Mesodermal cell (in vitro differentiated cells): ENCODE measurements around the gene SYNE1.

Experiments
- H3K27ac ChIP-seq: 2 replicates; pipeline ENCODE4 v1.7.0; 2013; ENCODE audit warnings: mild to moderate bottlenecking, low read depth, low read length, moderate library complexity; ENCODE audit not compliant: severe bottlenecking
- H3K36me3 ChIP-seq: 2 replicates; pipeline ENCODE4 v1.7.1; 2013; ENCODE audit warnings: mild to moderate bottlenecking, low read length, moderate library complexity; ENCODE audit not compliant: control insufficient read depth, insufficient read depth
- H3K4me1 ChIP-seq: one replicate; pipeline ENCODE4 v1.7.1; 2013; ENCODE audit warnings: mild to moderate bottlenecking, low read length; ENCODE audit not compliant: insufficient read depth, control insufficient read depth, poor library complexity, severe bottlenecking
- H3K4me3 ChIP-seq: 2 replicates; pipeline ENCODE4 v1.7.0; 2013; ENCODE audit warnings: low read length, control low read depth, mild to moderate bottlenecking; ENCODE audit not compliant: insufficient read depth, poor library complexity, severe bottlenecking; ENCODE audit errors: extremely low read depth
- H3K9me3 ChIP-seq: 2 replicates; pipeline ENCODE4 v1.7.1; 2013; ENCODE audit warnings: mild to moderate bottlenecking, low read length, moderate library complexity; ENCODE audit not compliant: control insufficient read depth
- WGBS, 2 experiments: methylation state at CpG; one replicate each; pipeline ENCODE4 v1.1.5; 2013; ENCODE audit warnings: missing lambda C conversion rate in 2 of 2; ENCODE audit not compliant: insufficient coverage in 2 of 2; 5-methylcytosine and 5-hydroxymethylcytosine counted together

The SYNE1 gene

DNA sequence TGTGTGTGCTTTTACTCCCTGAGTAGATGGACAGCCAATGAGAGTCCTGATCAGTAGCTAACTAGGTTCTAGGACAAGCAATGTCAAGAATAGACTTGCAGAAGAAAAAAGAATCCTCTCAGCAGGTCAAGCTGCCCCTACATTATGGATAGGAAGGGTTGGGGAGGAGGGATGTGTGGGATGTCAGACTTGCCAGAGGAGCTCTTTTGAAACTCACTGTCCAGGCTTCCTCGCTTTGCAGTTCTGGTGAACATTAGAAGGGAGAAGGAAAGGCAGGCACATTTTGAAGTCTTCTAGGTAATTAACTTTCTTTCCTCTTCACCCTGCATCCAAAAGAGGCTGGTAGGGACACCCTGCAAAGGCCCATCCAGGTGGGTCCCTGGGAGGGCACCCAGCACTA is 48.7 kb downstream of the SYNE1 start:
- WGBS, 2 experiments = no CpG with 5 or more reads among the region's 1 CpG
- Histone ChIP-seq H3K4me1 (no peaks in the 10 kb centered on the region), H3K4me3 (no peak overlapping the region), H3K27ac (no peak overlapping the region), H3K36me3 (no peaks in the 10 kb centered on the region), H3K9me3 (no peaks in the 10 kb centered on the region)

GRCh38 chr6:152587473-152587872 is 49.7 kb downstream of the SYNE1 start:
- H3K36me3 ChIP-seq = no peaks in the 10 kb centered on the region
- H3K4me1 ChIP-seq = no peaks in the 10 kb centered on the region
- peak overlapping the region; percentile 59 for H3K27ac ChIP-seq
- no peak overlapping the region for H3K4me3 ChIP-seq
- WGBS, 2 experiments = no CpG with 5 or more reads among the region's 1 CpG
- H3K9me3 ChIP-seq = no peaks in the 10 kb centered on the region

DNA sequence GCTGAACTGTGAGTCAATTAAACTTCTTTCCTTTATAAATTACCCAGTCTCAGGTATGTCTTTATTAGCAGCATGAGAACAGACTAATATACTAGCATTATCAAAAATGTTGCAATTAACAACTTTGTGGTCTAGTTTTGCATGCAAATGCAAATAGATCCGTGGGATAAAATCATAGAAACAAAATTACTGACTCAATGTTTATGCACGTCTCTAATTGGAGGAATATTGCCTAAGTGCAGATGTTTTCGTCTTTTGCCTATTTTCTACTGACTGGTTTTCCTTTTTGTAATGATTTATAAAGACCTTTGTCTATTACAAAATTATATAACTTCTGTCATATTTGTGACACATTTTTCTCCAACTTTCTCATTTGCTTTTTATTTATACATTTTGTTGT is 51.9 kb downstream of the SYNE1 start:
- H3K36me3 ChIP-seq = no peaks in the 10 kb centered on the region
- no peaks in the 10 kb centered on the region for H3K4me1 ChIP-seq
- no peaks in the 10 kb centered on the region for H3K9me3 ChIP-seq
- WGBS, 2 experiments = 93% methylated on average over 2 of the region's 3 CpGs; no CpG with 5 or more reads in 1 of the 2 experiments
- H3K4me3 ChIP-seq = no peak overlapping the region
- no peak overlapping the region for H3K27ac ChIP-seq

GRCh38 chr6:152583888-152584287 is 53.3 kb downstream of the SYNE1 start:
- no peaks in the 10 kb centered on the region for H3K9me3 ChIP-seq
- WGBS, 2 experiments = 100% methylated on average over 1 of the region's 3 CpGs; no CpG with 5 or more reads in 1 of the 2 experiments
- no peaks in the 10 kb centered on the region for H3K4me1 ChIP-seq
- H3K27ac ChIP-seq = peak overlapping the region; percentile 13
- no peak overlapping the region for H3K4me3 ChIP-seq
- no peaks in the 10 kb centered on the region for H3K36me3 ChIP-seq

DNA sequence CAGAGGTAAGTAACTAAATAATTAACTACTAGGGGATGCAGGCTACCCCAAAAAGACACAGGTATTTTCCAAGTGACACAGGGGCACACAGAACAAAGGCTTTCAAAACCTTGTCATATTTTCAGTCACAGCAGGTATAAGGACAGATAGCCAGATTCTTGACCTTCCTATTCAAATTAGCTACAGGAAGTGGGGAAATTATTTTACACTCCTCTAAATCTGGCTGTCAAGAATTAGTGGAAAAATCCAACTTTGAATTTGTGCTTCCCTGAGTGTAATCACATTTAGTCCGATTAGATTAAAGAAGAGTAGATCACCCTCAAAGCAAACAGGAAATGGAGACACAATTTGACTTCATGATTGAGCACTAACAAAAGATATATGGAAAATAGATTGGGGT is 60.6 kb downstream of the SYNE1 start:
- no peak overlapping the region for H3K27ac ChIP-seq
- H3K36me3 ChIP-seq = no peaks in the 10 kb centered on the region
- no peak overlapping the region for H3K4me3 ChIP-seq
- WGBS, 2 experiments = 100% methylated on average over 1 of the region's 1 CpG; no CpG with 5 or more reads in 1 of the 2 experiments
- H3K4me1 ChIP-seq = no peaks in the 10 kb centered on the region
- no peaks in the 10 kb centered on the region for H3K9me3 ChIP-seq

DNA sequence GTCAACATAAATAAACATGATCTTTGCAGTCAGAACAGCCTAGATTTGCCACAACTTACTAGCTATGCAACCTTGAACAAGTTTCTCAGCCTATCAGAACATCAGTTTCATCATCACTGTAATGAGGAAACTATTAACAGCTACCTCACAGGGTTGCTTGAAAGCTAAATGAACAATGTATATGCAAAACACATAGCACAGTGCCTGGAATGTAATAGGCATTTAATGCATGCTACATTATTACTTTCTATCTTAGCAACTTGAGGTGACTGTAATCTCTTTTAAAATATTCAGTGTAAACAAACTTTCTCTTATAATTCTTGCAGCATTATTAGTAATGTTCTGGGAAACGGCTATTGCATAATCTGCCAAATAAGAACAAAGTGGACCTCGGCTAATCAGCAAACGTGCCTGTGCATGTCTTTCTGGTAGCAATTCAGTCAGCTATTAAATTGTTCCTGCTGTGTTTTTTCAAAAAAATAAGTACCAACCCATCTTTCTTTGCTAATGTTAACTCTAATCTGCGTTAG is 61.5 kb downstream of the SYNE1 start:
- Histone ChIP-seq H3K4me3 (no peak overlapping the region), H3K9me3 (no peaks in the 10 kb centered on the region), H3K36me3 (no peaks in the 10 kb centered on the region), H3K4me1 (no peaks in the 10 kb centered on the region), H3K27ac (no peak overlapping the region)
- WGBS, 2 experiments = 96 to 100% methylated on average over 3 of the region's 4 CpGs

DNA sequence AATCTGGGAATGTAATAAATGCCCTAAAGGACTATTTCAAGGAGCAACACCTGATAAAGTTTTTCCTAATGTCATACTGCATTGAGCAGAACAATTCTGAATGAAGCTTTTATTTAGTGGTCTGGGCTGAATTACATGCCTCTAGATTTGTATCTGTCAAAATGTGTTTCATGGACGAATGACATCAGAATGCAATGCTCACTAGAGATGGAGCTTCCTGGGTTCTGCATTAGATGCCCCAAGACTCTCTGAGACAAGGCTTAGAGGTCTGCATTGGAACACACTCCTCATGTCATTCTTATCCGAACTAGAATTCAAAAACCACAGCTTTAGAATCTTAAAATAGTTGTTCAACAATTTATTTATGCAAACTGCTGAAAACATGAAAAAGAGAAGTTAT is 62.0 kb downstream of the SYNE1 start:
- Histone ChIP-seq H3K27ac (no peak overlapping the region), H3K9me3 (no peaks in the 10 kb centered on the region), H3K36me3 (no peaks in the 10 kb centered on the region), H3K4me1 (no peaks in the 10 kb centered on the region), H3K4me3 (no peak overlapping the region)
- WGBS, 2 experiments = 86 to 89% methylated on average over 1 of the region's 2 CpGs

- H3K36me3 ChIP-seq = no peaks in the 10 kb centered on the region
- WGBS, 2 experiments = no CpG with 5 or more reads among the region's 2 CpGs
These were observed 63.4 kb downstream of the SYNE1 start for GRCh38 chr6:152573762-152574161.

GRCh38 chr6:152572338-152573088 is 64.6 kb downstream of the SYNE1 start:
- H3K36me3 ChIP-seq = no peaks in the 10 kb centered on the region
- 90 to 94% methylated on average over 3 to 6 of the region's 7 CpGs for WGBS, 2 experiments
- H3K9me3 ChIP-seq = no peaks in the 10 kb centered on the region
- H3K4me1 ChIP-seq = no peaks in the 10 kb centered on the region
- H3K27ac ChIP-seq = no peak overlapping the region
- H3K4me3 ChIP-seq = no peak overlapping the region

More at GRCh38 chr6:152573762-152574161, 63.4 kb downstream of the SYNE1 start:
- Histone ChIP-seq H3K9me3 (no peaks in the 10 kb centered on the region), H3K4me3 (no peak overlapping the region), H3K4me1 (no peaks in the 10 kb centered on the region), H3K27ac (no peak overlapping the region)

GRCh38 chr6:152571943-152572337 is 65.2 kb downstream of the SYNE1 start:
- Histone ChIP-seq H3K4me1 (no peaks in the 10 kb centered on the region), H3K27ac (no peak overlapping the region), H3K9me3 (no peaks in the 10 kb centered on the region), H3K36me3 (no peaks in the 10 kb centered on the region), H3K4me3 (no peak overlapping the region)
- 80% methylated on average over 1 of the region's 2 CpGs; no CpG with 5 or more reads in 1 of the 2 experiments for WGBS, 2 experiments

DNA sequence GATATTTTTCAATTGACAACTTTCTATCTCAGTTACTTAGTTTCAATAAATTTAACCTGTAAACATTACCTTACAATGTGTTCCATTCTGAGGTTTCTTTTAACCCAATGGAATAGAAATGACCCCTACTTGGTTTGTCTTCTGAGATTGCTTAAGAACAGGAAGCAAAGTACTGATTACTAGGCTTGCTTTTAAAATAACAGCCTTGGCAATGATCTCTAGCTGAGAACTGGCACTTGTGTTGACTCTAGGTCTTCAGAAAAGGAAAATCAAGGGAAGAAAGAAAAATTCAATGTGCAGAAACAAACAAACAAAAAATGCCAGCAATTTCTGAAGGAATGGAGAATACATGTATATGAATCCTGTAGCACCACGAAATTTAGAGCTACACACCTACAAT is 66.1 kb downstream of the SYNE1 start:
- Histone ChIP-seq H3K36me3 (no peaks in the 10 kb centered on the region), H3K27ac (no peak overlapping the region), H3K4me3 (no peak overlapping the region), H3K9me3 (no peaks in the 10 kb centered on the region), H3K4me1 (no peaks in the 10 kb centered on the region)
- WGBS, 2 experiments = no CpG with 5 or more reads among the region's 1 CpG
